Caki2 (cell line): ENCODE measurements around the gene HDHD5. TPM values are rescaled to one million over a fixed set of nuclear protein-coding genes. Genes with fewer than 3 reads are reported as not detected.

ENCODE experiments used
- DNase-seq: peaks from one replicate; pipeline ENCODE4 v3.0.0-alpha.2; 2015; ENCODE audit warnings: low read depth
- in situ Hi-C: cut with HindIII; loops from 2 replicates; pipeline ENCODE4 v1.10.0; 2016; ENCODE audit warnings: low sequenced_read_pairs, low pct_unique_long_range_greater_than_20kb, mixed read lengths
- total RNA-seq: library from RNA; depleted of rRNA; stranded (reverse); fragments of >200 nt; shearing (Covaris generic); gene quantifications from 2 replicates; pipeline ENCODE4 v1.2.3, GENCODE V29; 2014; ENCODE audit warnings: low replicate concordance

HDHD5 gene
- total RNA-seq, 1 experiment from 2014 or later = 132 TPM

DNA sequence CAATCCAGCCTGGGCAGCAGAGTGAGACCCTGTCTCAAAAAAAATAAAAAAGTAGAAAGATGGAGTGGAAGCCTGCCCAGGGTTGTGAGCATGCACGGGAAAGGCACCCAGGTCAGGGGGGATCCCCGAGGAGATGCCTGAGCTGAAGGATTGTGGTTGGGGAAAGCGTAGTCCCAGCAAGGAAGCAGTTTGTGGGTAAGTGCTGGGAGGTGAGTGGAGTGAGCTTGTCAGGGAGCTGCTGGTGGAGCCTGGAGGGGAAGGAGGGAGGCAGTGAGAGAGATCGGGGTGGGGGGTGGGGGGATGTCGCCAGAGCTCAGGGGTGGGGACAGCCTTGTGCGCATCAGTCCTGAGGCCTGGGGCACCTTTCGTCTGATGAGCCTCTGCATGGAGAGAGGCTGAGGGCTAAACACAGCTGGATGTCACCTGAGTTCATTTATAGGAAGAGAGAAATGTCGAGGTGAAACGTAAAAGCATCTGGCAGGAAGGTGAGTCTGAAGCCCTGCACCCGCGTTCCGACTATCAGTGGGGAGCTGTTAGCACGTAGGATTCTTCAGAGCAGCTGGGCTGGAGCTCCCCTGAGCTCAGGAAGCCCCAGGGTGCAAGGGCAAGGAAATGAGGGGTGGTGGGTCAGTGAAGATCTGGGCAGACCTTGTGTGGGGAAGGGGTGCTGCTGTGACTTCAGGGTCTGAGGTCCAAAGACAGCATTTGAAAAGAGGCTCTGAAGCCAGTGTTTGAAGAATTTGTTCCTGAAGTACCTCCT lies 48.1 kb downstream of the HDHD5 start:
- DNase-seq = no peak
- in situ Hi-C loops = no loop called here

DNA sequence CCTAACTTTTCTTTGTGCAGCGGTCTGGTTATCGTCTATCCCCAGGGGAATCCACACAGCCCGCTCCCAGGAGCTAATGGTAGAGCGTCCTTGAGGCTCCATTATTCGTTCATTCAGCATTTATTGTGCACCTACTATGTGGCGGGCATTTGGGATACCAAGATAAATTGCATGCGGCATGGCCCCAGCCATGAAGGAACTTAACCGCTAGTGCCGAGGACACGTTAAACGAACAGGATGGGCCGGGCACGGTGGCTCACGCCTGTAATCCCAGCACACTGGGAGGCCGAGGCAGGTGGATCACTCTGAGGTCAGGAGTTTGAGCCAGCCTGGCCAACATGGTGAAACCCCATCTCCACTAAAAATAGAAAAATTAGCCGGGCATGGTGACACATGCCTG lies 49.1 kb downstream of the HDHD5 start:
- in situ Hi-C loops = no loop called here
- DNase-seq = no peak

DNA sequence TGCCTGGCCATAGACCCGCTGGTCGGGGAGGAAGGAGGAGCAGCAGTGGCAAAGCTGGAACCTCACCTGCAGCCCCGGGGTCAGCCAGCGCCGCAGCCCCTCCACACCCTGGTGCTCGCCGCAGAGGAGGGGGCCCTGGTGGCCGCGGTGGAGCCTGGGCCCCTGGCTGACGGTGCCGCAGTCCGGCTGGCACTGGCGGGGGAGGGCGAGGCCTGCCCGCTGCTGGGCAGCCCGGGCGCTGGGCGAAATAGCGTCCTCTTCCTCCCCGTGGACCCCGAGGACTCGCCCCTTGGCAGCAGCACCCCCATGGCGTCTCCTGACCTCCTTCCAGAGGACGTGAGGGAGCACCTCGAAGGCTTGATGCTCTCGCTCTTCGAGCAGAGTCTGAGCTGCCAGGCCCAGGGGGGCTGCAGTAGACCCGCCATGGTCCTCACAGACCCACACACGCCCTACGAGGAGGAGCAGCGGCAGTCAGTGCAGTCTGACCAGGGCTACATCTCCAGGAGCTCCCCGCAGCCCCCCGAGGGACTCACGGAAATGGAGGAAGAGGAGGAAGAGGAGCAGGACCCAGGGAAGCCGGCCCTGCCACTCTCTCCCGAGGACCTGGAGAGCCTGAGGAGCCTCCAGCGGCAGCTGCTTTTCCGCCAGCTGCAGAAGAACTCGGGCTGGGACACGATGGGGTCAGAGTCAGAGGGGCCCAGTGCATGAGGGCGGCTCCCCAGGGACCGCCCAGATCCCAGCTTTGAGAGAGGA lies 49.8 kb downstream of the HDHD5 start:
- DNase-seq = no peak
- in situ Hi-C loops = no loop called here

DNA sequence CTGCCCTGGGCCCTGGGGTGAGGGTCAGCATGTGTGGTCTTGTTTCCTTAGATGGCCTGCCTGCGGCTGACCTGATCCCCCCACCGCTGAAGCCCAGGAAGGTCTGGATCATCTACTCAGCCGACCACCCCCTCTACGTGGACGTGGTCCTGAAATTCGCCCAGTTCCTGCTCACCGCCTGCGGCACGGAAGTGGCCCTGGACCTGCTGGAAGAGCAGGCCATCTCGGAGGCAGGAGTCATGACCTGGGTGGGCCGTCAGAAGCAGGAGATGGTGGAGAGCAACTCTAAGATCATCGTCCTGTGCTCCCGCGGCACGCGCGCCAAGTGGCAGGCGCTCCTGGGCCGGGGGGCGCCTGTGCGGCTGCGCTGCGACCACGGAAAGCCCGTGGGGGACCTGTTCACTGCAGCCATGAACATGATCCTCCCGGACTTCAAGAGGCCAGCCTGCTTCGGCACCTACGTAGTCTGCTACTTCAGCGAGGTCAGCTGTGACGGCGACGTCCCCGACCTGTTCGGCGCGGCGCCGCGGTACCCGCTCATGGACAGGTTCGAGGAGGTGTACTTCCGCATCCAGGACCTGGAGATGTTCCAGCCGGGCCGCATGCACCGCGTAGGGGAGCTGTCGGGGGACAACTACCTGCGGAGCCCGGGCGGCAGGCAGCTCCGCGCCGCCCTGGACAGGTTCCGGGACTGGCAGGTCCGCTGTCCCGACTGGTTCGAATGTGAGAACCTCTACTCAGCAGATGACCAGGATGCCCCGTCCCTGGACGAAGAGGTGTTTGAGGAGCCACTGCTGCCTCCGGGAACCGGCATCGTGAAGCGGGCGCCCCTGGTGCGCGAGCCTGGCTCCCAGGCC lies 50.6 kb downstream of the HDHD5 start:
- in situ Hi-C loops = no loop called here
- DNase-seq = no peak

DNA sequence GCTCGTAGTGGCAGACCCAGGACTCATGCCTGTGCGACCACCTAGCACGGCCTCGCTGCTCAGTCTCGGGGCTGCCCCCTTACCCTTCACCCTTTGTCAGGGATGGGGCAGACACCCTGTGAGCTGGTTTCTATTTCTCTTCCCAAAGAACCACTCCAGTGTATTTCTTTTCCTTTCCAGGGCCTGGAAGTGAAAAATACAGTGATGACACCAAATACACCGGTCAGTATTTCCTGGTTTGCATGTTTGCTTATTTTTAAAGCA lies 51.6 kb downstream of the HDHD5 start:
- DNase-seq = no peak
- in situ Hi-C loops = no loop called here

DNA sequence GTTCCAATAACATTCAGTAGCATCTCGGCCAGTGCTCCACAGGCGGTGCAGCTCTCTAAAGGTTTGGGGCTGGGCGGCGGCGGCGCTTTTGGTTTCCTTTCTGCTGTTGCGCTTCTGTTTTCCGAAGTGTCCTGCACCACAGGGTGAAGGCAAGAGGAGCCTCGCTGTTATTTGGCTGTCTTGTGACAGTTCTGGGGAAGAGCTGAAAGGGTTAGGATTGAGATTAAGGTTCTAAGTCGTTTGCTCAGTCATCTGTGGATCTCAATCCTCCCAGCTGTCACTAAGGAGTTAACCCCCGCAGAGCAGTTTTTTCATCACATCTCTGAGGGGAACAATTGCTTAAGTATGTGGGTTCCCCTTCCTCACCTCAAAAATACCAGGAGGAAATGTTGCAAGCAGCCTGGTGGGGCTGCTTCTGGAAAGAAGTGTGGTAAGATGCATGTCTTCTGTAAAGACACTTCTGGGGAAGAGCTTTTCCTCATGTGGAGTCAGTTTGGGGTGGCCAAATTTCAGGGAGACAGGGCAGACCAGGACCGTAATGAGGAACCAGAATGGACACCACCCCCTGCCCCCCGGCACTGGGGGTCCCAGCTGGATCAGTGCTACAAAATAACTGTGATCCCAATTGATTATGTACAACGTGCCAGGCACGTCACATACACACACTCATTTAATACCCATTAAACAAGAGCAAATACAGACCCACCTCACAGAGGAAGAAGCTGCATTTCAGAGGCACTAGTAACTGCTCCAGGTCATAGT lies 52.1 kb downstream of the HDHD5 start:
- DNase-seq = no peak
- in situ Hi-C loops = no loop called here

DNA sequence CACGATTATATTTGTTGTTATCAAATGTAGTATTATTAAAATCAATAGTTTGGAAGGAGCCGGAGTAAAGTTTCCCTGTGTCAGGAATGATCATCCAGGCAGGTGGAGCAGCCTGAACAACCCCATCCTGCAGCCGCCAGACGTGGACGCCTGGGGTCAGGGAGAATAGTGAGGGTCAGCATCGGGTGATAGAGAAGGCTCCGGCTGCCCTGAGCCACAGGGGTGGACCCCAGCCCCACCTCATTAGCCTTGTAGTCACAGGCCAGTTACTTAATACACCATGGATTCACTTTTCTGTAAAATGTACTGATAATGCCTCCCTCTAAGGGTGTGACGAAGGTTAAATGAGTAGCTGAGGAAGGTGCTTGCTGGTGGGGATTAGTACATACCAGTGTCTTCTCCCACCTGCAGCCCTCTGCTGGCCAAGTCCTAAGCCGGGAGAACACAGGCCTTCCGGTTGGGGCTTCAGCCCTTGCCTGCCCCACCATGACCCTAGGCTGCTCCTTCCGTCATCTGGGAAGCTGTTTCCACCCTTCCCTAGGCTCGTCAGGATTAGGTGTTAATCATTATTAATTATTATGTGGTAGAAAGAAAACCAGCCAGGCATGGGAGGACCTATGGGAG lies 52.8 kb downstream of the HDHD5 start:
- in situ Hi-C loops = no loop called here
- no peak for DNase-seq

DNA sequence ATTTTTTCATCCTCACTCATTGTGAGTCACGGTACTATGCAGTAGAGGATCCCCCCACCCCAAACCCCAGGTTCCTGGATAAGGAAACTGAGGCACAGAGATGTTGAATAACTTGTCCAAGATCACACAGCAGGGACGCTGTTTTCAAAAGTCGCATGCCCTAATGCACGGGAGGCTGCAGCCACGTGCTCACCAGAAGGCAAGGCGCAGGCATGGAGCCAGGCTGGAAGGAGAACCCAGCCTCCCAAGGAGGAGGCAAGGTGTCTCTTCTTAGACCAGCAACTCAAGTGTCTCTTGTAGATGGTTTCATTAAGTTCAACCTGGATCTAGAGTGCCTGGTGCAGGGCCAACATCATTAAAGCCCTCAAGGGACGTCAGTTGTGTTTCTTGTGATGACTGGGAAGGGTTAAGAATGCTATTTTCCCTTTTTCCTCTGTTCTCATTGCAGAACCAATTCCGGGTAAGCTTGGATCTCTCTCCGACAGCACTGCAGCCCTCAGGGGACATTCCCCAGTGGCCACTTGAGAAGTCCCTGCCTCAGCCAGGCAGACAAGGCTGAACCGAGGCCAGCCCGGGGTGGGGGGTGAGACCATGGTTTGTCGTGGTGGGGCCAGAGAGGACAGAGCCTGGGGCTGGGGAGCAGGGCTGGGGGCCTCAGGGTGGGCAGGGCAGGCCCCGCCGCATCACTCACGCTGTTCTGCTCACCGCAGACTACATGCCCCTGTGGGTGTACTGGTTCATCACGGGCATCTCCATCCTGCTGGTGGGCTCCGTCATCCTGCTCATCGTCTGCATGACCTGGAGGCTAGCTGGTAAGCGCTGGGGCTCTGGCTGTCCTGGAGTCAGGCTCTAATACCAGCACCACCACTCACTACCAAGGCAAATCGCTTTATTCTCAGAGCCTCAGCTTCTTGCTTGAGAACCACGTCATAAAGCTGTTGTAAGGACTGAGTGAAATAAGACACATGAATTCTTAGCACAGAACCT lies 53.6 kb downstream of the HDHD5 start:
- DNase-seq = no peak
- in situ Hi-C loops = no loop called here

DNA sequence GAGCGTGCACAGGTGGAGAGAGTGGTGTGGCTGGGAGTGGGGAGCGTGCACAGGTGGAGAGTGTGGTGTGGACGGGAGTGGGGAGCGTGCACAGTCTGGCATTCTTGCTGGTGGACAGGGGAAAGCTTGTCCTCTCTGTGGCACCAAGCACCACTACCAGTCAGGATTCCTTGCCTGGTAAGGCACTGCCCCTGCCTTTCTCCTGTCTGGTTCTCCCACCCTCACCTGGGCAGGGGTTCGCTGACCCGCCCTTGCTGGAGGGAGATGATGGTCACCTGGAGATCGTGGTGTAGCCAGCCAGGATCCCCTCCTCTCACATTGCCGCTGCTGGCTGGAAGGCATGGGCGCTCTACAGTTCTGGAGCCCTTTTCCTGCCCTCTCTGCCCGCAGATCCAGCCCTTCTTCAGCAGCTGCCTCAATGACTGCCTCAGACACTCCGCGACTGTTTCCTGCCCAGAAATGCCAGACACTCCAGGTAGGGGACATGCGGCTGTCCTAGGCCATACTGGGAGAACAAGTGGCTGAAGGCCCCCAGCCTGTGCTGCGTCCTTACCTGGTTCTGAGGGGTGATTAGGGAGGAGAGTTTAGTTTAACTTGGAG lies 54.6 kb downstream of the HDHD5 start:
- DNase-seq = no peak
- in situ Hi-C loops = no loop called here

DNA sequence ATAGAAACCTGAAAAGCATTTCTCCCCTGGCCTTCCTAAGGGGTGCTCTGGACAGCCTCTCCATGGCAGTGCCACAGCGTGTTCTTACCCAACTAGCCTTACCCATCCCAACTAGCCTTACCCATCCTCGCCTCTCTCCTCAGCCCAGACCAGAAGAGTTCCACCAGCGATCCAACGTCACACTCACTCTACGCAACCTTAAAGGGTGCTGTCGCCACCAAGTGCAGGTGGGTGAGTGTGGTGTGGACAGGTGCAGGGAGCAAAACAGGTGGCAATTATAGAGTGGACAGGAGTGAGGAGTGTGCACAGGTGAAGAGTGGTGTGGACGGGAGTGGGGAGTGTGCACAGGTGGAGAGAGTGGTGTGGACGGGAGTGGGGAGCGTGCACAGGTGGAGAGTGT lies 55.7 kb downstream of the HDHD5 start:
- in situ Hi-C loops = no loop called here
- no peak for DNase-seq

DNA sequence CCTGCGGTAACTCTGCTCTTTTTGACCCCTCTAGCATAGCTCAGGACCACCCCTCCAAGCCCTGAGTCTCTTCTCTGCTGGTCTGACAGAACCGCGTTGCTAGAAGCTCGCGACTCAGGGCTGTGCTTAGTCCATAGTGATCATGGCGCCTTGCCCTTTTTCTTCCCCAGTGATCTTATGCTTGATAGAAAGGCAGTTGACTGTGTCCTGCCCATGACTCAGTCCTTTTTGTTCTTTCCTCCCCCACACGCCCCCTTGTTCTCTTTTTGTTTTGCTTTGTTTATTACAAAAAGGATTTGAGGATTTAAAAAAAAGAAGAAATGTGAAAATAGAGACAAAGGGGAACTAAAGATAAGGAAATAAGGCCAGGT lies 56.8 kb downstream of the HDHD5 start:
- in situ Hi-C loops = no loop called here

DNA sequence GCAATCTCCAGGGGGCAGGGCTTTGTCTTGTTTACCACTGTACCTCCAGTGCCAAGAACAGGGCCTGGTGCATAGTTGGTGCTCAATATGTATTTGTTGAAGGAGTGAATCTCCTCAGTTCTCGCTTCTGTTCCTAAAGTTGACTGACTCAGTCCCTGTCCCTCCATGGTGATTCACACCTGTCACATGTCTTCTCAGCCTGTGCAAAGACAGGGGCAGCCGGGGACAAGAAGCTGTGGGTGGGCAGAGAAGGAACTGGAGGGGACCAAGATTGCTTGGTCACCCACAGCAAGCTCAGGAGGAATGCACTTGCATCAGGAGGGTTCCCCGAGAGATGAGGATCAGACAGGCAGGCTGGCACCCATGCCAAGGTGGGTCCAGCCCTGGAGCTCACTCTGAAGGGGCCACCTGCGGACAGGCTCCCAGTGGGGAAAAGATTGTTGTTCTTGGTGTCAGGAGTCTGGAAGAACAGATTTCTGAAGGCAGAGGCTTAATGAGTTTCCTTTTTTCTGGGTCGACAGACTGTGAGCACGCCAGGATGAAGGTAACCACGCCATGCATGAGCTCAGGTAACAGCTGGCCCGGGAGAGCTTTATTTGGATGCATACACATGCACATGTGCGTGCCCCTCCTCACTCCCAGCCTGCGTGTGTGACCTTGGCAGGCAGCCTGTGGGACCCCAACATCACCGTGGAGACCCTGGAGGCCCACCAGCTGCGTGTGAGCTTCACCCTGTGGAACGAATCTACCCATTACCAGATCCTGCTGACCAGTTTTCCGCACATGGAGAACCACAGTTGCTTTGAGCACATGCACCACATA lies 57.4 kb downstream of the HDHD5 start:
- DNase-seq = no peak
- in situ Hi-C loops = no loop called here

More for the DNA sequence above, 56.8 kb downstream of the HDHD5 start:
- DNase-seq = peak; percentile 14

DNA sequence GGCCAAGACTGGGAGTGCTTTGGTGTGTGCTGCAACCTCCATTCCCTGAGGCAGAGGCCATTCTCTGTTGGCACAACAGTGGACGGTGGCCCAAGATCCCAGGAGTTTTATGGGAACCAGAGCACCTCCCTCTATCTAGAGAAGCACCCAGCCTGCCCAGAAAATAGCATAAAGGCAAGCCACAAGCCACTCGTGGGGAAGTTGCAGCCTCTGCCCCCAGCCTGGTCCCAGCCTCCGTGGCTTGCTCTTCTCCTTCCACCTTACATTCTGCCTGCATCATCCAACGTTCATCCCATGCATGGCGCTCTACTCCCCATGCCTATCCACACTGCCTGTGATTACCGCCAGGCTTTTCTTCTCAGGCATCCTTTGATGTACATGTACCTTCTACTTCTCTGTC lies 58.5 kb downstream of the HDHD5 start:
- in situ Hi-C loops = no loop called here
- DNase-seq = no peak

DNA sequence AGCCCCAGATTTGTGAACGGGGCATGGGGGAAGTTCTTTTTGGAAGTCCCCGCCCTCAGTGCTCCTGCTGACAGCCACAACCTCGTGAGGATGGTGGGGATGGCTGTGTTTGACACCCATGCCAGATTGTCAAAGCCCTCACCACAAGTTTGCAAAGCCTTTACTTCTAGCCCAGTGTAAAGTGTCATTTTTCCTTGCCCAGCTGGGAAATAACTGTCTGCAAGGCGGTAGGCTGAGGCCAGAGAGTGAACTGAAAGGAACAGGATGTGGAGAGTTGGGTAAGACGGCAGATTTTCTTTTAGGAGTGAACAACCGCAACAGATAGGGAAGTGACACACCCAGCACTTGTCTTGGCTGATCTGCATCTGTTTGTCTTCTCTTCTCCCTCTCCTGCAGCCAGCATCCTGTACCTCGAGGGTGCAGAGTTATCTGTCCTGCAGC lies 60.7 kb downstream of the HDHD5 start:
- DNase-seq = no peak
- in situ Hi-C loops = no loop called here

DNA sequence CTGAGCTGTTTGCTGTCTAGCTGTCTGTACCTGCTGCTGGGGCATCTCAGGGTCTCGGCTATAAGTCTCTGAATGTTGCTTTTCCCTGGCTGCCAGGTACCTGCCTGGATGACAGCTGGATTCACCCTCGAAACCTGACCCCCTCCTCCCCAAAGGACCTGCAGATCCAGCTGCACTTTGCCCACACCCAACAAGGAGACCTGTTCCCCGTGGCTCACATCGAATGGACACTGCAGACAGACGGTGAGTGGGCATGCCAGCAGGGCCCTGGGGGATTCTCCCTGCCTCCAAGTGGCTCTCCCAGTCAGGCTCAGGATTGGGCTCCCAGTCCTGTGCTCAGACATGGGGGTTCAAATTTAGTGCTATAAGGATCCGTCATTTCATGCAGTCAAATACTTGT lies 61.4 kb downstream of the HDHD5 start:
- no peak for DNase-seq
- in situ Hi-C loops = no loop called here

DNA sequence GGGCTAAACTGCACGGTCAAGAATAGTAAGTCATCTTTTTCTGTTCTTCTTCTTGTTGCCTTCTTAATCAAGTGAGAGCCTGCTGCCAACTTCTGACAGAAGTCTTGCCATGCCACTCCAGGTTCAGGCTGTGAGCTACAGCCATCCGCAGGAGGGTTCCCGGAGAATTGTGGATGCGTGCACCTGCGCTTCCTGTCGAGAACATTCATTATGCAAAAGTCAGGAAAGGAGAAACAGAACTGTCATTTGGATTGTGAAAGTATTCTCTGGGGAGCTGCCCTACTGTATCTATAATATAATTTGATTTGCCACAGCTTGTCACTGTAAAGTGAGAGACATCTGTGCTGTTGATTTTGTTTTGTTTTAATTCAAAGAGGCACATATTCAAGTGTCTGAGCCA lies 62.0 kb downstream of the HDHD5 start:
- in situ Hi-C loops = no loop called here
- DNase-seq = no peak
